Neural cell (in vitro differentiated cells): ENCODE data around the gene QPCTL.

Experiments
- EP300 ChIP-seq: fragments of 450-650 bp; conservative IDR thresholded peaks from 2 replicates; pipeline ENCODE4 v1.6.1; 2014; ENCODE audit warnings: antibody characterized with exemption, mild to moderate bottlenecking, moderate library complexity; ENCODE audit not compliant: poor library complexity, severe bottlenecking
- EZH2 ChIP-seq: fragments of 200-600, 300-800 bp; shearing (Covaris generic), sonication (generic); IDR thresholded peaks from 2 replicates; pipeline ENCODE4 v1.6.1; 2014; ENCODE audit warnings: antibody characterized with exemption, low read length, borderline replicate concordance, mild to moderate bottlenecking; ENCODE audit not compliant: insufficient read depth, poor library complexity, severe bottlenecking
- MXI1 ChIP-seq: fragments of 450-650 bp; conservative IDR thresholded peaks from 2 replicates; pipeline ENCODE4 v1.6.1; 2014; ENCODE audit warnings: antibody characterized with exemption, mild to moderate bottlenecking; ENCODE audit not compliant: poor library complexity, severe bottlenecking
- POLR2AphosphoS5 ChIP-seq: IDR thresholded peaks from 2 replicates; pipeline ENCODE4 v1.6.1; 2012
- RAD21 ChIP-seq: fragments of 450-650 bp; conservative IDR thresholded peaks from 2 replicates; pipeline ENCODE4 v1.6.1; 2014; ENCODE audit warnings: antibody characterized with exemption, mild to moderate bottlenecking, moderate library complexity
- SMC3 ChIP-seq: fragments of 450-650 bp; conservative IDR thresholded peaks from 2 replicates; pipeline ENCODE4 v1.6.1; 2014; ENCODE audit warnings: antibody characterized with exemption, mild to moderate bottlenecking, moderate library complexity; ENCODE audit not compliant: poor library complexity
- TAF1 ChIP-seq: IDR thresholded peaks from 2 replicates; pipeline ENCODE4 v1.6.1; 2012; ENCODE audit warnings: low read depth
- TF ChIP-seq, protein P1 (sequence below): fragments of 450-650 bp; IDR thresholded peaks from 2 replicates; pipeline ENCODE4 v1.5.1; 2014; ENCODE audit warnings: antibody characterized with exemption, mild to moderate bottlenecking, moderate library complexity; ENCODE audit not compliant: poor library complexity, severe bottlenecking
- TF ChIP-seq, protein P2 (sequence below): IDR thresholded peaks from 2 replicates; pipeline ENCODE4 v1.6.1; 2012; ENCODE audit warnings: borderline replicate concordance

DNA sequence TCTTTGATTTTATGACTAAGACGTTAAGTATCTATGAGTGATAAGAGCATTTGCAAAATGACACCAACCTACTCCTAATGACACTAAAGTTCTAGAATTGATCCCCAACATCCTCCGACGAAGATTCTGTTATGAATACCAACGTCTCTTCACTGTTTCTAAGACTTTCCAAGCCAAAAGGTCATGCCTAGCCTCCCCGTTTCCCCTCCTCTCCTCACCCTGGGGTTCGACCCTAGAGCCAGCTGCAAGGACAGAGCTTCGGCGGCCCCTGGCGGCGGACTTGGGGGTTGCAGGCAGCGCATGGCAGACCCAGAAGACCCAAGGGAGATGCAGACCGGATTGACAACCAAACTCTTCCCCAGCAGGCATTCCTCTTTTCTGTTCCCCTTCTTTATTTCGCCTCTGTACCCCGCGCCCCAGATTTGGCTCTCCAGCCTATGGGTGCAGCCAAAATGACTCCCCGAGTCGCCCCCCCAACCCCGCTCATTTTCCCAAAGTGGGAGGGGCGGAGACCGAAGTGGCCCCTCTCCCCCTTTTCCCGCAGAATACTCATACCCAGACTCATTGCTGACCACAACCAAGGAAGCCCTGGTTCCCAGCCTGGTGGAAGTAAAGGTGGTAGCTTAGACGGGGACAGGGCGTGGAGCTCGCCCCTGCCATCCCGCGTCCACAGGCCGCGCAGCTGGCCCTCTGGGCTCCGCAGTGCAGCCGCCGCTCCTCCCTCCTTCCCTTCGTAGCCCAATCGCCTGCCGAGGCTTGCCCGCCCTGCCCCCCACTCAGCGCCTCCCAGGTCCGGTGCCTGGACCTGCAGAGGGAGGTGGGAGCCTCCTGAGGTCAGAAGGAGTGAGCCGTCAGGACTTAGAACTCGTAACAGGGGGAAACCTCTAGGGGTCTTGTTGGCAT is 49.2 kb upstream of the QPCTL start:
- no peak for TF ChIP-seq EZH2
- peak; percentile 42 for TF ChIP-seq MXI1
- TF ChIP-seq, protein P1, sequence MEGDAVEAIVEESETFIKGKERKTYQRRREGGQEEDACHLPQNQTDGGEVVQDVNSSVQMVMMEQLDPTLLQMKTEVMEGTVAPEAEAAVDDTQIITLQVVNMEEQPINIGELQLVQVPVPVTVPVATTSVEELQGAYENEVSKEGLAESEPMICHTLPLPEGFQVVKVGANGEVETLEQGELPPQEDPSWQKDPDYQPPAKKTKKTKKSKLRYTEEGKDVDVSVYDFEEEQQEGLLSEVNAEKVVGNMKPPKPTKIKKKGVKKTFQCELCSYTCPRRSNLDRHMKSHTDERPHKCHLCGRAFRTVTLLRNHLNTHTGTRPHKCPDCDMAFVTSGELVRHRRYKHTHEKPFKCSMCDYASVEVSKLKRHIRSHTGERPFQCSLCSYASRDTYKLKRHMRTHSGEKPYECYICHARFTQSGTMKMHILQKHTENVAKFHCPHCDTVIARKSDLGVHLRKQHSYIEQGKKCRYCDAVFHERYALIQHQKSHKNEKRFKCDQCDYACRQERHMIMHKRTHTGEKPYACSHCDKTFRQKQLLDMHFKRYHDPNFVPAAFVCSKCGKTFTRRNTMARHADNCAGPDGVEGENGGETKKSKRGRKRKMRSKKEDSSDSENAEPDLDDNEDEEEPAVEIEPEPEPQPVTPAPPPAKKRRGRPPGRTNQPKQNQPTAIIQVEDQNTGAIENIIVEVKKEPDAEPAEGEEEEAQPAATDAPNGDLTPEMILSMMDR, result peak; percentile 96
- peak; percentile 93 for TF ChIP-seq RAD21
- no peak for TF ChIP-seq POLR2AphosphoS5
- no peak for TF ChIP-seq TAF1
- no peak for TF ChIP-seq EP300
- TF ChIP-seq, protein P2, sequence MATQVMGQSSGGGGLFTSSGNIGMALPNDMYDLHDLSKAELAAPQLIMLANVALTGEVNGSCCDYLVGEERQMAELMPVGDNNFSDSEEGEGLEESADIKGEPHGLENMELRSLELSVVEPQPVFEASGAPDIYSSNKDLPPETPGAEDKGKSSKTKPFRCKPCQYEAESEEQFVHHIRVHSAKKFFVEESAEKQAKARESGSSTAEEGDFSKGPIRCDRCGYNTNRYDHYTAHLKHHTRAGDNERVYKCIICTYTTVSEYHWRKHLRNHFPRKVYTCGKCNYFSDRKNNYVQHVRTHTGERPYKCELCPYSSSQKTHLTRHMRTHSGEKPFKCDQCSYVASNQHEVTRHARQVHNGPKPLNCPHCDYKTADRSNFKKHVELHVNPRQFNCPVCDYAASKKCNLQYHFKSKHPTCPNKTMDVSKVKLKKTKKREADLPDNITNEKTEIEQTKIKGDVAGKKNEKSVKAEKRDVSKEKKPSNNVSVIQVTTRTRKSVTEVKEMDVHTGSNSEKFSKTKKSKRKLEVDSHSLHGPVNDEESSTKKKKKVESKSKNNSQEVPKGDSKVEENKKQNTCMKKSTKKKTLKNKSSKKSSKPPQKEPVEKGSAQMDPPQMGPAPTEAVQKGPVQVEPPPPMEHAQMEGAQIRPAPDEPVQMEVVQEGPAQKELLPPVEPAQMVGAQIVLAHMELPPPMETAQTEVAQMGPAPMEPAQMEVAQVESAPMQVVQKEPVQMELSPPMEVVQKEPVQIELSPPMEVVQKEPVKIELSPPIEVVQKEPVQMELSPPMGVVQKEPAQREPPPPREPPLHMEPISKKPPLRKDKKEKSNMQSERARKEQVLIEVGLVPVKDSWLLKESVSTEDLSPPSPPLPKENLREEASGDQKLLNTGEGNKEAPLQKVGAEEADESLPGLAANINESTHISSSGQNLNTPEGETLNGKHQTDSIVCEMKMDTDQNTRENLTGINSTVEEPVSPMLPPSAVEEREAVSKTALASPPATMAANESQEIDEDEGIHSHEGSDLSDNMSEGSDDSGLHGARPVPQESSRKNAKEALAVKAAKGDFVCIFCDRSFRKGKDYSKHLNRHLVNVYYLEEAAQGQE, result no peak
- TF ChIP-seq SMC3, result peak; percentile 85
